ENCODE results near the gene LHCGR. TPM values are rescaled to one million over a fixed set of nuclear protein-coding genes. Genes with fewer than 3 reads are reported as not detected.

The LHCGR gene
- total RNA-seq, 1 experiment from 2014 or later = not detected

DNA sequence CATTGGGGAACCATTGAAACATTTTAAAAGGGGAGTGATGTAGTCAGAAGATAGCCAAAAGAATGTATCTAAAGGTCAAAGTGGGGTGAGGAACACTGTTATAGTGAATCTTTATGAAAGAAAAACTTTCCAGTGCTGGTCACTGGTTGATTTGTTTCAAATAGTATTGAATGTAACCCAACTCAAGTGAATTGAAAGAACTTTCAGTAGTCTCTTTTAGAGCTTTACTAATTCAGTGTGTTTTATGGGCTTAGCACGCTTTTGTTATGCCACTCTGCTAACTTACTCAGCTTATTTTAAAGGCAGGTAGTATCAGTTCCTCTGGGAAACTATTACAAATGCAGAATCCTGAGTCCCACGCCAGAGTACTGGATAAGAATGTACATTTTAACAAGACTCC lies 80.6 kb downstream of the LHCGR start:
- intact Hi-C loops (cut with micrococcal nuclease; ENCODE audit: unreplicated experiment) = no loop called here
- ATAC-seq (no peak), DNase-seq (ENCODE audit: low read depth, low spot score) (no peak)
- no peak overlapping the region for H3K4me3 ChIP-seq (ENCODE audit: low read depth in 2 of 2, low read length in 2 of 2)
- H3K27ac ChIP-seq (ENCODE audit: low read length) = no peak overlapping the region
- no peaks in the 10 kb centered on the region for H3K9me3 ChIP-seq (ENCODE audit: control insufficient read depth, insufficient read depth, low read depth, low read length)
- in situ Hi-C loops (cut with HindIII; ENCODE audit: low pct_unique_long_range_greater_than_20kb, low sequenced_read_pairs) = no loop called here
- no peaks in the 10 kb centered on the region for H3K36me3 ChIP-seq (ENCODE audit: control insufficient read depth, insufficient read depth, low read length)
- ChIA-PET POLR2A (no interaction called here), CTCF (no interaction called here)
- H3K4me1 ChIP-seq (ENCODE audit: control insufficient read depth, insufficient read depth, low read length) = no peaks in the 10 kb centered on the region
- no peaks in the 10 kb centered on the region; the same call in 1 of the 2 replicates for H3K27me3 ChIP-seq (ENCODE audit: control insufficient read depth, insufficient read depth, low read length)
- no peak for TF ChIP-seq SIN3A (IDR thresholded peaks at IDR 0.05; ENCODE audit: borderline replicate concordance, insufficient read depth, low read depth, low read length)
- TF ChIP-seq, protein P1, sequence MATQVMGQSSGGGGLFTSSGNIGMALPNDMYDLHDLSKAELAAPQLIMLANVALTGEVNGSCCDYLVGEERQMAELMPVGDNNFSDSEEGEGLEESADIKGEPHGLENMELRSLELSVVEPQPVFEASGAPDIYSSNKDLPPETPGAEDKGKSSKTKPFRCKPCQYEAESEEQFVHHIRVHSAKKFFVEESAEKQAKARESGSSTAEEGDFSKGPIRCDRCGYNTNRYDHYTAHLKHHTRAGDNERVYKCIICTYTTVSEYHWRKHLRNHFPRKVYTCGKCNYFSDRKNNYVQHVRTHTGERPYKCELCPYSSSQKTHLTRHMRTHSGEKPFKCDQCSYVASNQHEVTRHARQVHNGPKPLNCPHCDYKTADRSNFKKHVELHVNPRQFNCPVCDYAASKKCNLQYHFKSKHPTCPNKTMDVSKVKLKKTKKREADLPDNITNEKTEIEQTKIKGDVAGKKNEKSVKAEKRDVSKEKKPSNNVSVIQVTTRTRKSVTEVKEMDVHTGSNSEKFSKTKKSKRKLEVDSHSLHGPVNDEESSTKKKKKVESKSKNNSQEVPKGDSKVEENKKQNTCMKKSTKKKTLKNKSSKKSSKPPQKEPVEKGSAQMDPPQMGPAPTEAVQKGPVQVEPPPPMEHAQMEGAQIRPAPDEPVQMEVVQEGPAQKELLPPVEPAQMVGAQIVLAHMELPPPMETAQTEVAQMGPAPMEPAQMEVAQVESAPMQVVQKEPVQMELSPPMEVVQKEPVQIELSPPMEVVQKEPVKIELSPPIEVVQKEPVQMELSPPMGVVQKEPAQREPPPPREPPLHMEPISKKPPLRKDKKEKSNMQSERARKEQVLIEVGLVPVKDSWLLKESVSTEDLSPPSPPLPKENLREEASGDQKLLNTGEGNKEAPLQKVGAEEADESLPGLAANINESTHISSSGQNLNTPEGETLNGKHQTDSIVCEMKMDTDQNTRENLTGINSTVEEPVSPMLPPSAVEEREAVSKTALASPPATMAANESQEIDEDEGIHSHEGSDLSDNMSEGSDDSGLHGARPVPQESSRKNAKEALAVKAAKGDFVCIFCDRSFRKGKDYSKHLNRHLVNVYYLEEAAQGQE (IDR thresholded peaks at IDR 0.05; ENCODE audit: insufficient read depth in 1 of 2, low read depth in 2 of 2, low read length in 1 of 2) = no peak
- TF ChIP-seq TCF7L2 (IDR thresholded peaks at IDR 0.05; ENCODE audit: low read depth, low read length) = no peak
- TF ChIP-seq, protein P2, sequence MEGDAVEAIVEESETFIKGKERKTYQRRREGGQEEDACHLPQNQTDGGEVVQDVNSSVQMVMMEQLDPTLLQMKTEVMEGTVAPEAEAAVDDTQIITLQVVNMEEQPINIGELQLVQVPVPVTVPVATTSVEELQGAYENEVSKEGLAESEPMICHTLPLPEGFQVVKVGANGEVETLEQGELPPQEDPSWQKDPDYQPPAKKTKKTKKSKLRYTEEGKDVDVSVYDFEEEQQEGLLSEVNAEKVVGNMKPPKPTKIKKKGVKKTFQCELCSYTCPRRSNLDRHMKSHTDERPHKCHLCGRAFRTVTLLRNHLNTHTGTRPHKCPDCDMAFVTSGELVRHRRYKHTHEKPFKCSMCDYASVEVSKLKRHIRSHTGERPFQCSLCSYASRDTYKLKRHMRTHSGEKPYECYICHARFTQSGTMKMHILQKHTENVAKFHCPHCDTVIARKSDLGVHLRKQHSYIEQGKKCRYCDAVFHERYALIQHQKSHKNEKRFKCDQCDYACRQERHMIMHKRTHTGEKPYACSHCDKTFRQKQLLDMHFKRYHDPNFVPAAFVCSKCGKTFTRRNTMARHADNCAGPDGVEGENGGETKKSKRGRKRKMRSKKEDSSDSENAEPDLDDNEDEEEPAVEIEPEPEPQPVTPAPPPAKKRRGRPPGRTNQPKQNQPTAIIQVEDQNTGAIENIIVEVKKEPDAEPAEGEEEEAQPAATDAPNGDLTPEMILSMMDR (IDR thresholded peaks at IDR 0.05) = no peak
- no peak for TF ChIP-seq POLR2AphosphoS5 (IDR thresholded peaks at IDR 0.05; ENCODE audit: low read depth, low read length)
- no TSS peak for BruUV-seq (replicated peaks)

DNA sequence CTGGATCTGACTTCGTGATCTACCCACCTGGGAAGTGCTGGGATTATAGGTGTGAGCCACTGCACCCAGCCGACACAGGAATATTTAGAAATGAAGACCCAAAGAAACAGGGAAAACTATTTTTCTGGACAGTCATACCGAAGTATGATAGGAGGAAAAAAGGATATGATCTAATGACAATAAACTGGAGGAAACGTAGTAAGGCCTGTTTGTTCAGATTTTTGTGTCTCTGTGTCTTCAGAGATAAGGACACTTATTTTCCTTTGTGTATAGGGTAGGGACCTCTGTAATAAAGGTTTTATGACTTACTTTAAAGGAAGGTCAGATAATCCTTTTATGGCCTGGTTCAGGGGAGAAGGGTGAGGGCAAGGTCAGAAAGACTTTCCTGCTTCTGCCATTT lies 81.9 kb downstream of the LHCGR start:
- ATAC-seq (no peak), DNase-seq (ENCODE audit: low read depth, low spot score) (no peak)
- no peaks in the 10 kb centered on the region for H3K36me3 ChIP-seq (ENCODE audit: control insufficient read depth, insufficient read depth, low read length)
- POLR2A ChIA-PET = no interaction called here
- H3K27me3 ChIP-seq (ENCODE audit: control insufficient read depth, insufficient read depth, low read length) = no peaks in the 10 kb centered on the region; the same call in 1 of the 2 replicates
- no peaks in the 10 kb centered on the region for H3K4me1 ChIP-seq (ENCODE audit: control insufficient read depth, insufficient read depth, low read length)
- H3K9me3 ChIP-seq (ENCODE audit: control insufficient read depth, insufficient read depth, low read depth, low read length) = no peaks in the 10 kb centered on the region
- BruUV-seq (replicated peaks) = no TSS peak
- H3K27ac ChIP-seq (ENCODE audit: low read length) = no peak overlapping the region
- TF ChIP-seq SIN3A (IDR thresholded peaks at IDR 0.05; ENCODE audit: borderline replicate concordance, insufficient read depth, low read depth, low read length) (no peak), TCF7L2 (IDR thresholded peaks at IDR 0.05; ENCODE audit: low read depth, low read length) (no peak), POLR2AphosphoS5 (IDR thresholded peaks at IDR 0.05; ENCODE audit: low read depth, low read length) (no peak)
- TF ChIP-seq, protein P1 (IDR thresholded peaks at IDR 0.05; ENCODE audit: insufficient read depth in 1 of 2, low read depth in 2 of 2, low read length in 1 of 2) = no peak
- TF ChIP-seq, protein P2 (IDR thresholded peaks at IDR 0.05) = no peak
- intact Hi-C loops (cut with micrococcal nuclease; ENCODE audit: unreplicated experiment) = no loop called here
- H3K4me3 ChIP-seq (ENCODE audit: low read depth in 2 of 2, low read length in 2 of 2) = no peak overlapping the region
- CTCF ChIA-PET = no interaction called here
- in situ Hi-C loops (cut with HindIII; ENCODE audit: low pct_unique_long_range_greater_than_20kb, low sequenced_read_pairs) = no loop called here
